ENCODE data around the gene PCMT1. TPM values are rescaled to one million over a fixed set of nuclear protein-coding genes. Genes with fewer than 3 reads are reported as not detected.
"Not testable (repeated sequence)": the region's sequence is repeated elsewhere in the genome, so short reads cannot be mapped to it uniquely, and the experiment has no call there.

Gene PCMT1
- total and polyA plus RNA-seq, 2 of the 13 experiments (the other 11 are each of a cell fraction or from before 2014, with no cell fraction given) = 112 to 169 TPM

- BruUV-seq (replicated peaks); CTCF ChIA-PET (ENCODE audit: low intra/inter-chr PET ratio, low total read pairs): not testable (repeated sequence)
These were observed 2.4 kb downstream of the PCMT1 start for GRCh38 chr6:149751920-149752319.

GRCh38 chr6:149752600-149753373 is 3.2 kb downstream of the PCMT1 start:
- H3K4me1 ChIP-seq (ENCODE audit: insufficient read depth, low read length) = peaks cover 60% of the 10 kb centered on the region
- no peak overlapping the region for H3K27ac ChIP-seq (ENCODE audit: extremely low read length, insufficient read depth, low read length)
- BruUV-seq (replicated peaks) = no TSS peak
- 92% methylated on average over 4 of the region's 4 CpGs for WGBS (ENCODE audit: low lambda C conversion rate)
- peaks cover 2 to 10% of the 10 kb centered on the region in 2 experiments; a peak in 1 of 5 replicates for H3K36me3 ChIP-seq (replicated peaks in 1 of 2; ENCODE audit: control insufficient read depth in 1 of 2, insufficient read depth in 2 of 2, low read length in 2 of 2)
- H3K4me2 ChIP-seq (ENCODE audit: low read depth, low read length) = peak overlapping the region; percentile 35
- in situ Hi-C loops (cut with HindIII; ENCODE audit: extremely low pct_ligation_motif_present, low pct_unique_long_range_greater_than_20kb) (no loop called here), intact Hi-C loops (cut with micrococcal nuclease; ENCODE audit: unreplicated experiment) (no loop called here)
- no peaks in the 10 kb centered on the region for H3K9me3 ChIP-seq (ENCODE audit: low read length)
- DNase-seq (ENCODE audit: low spot score) (no peak), FAIRE-seq (no peak), ATAC-seq (no peak)
- no peaks in the 10 kb centered on the region; a peak in 1 of 5 replicates for H3K27me3 ChIP-seq (ENCODE audit: control insufficient read depth in 1 of 2, insufficient read depth in 2 of 2, low read length in 2 of 2)
- peaks cover 81% of the 10 kb centered on the region for H3K79me2 ChIP-seq (ENCODE audit: insufficient read depth, low read length)
- ChIA-PET POLR2A (interaction anchor here (1.9 kb wide), 1 partner anchor 35 kb away, joined by 8 read pairs; the partner anchor contains the start of gene LATS1), CTCF (ENCODE audit: low intra/inter-chr PET ratio, low total read pairs) (no interaction called here)
- peaks cover 33% of the 10 kb centered on the region for H4K20me1 ChIP-seq (ENCODE audit: insufficient read depth, low read length)
- no peak overlapping the region for H2AFZ ChIP-seq (ENCODE audit: low read length)
- no peak overlapping the region for H3K4me3 ChIP-seq (replicated peaks in 1 of 3; ENCODE audit: insufficient read depth in 1 of 3, low read depth in 2 of 3, low read length in 3 of 3)
- H3K9ac ChIP-seq (ENCODE audit: insufficient read depth, low read depth, low read length) = no peak overlapping the region
- no peak for TF ChIP-seq JUND (CRISPR knock-in tag; IDR thresholded peaks at IDR 0.05)
- TF ChIP-seq SNAPC4 (CRISPR knock-in tag; IDR thresholded peaks at IDR 0.05) = no peak
- TF ChIP-seq, protein P1, sequence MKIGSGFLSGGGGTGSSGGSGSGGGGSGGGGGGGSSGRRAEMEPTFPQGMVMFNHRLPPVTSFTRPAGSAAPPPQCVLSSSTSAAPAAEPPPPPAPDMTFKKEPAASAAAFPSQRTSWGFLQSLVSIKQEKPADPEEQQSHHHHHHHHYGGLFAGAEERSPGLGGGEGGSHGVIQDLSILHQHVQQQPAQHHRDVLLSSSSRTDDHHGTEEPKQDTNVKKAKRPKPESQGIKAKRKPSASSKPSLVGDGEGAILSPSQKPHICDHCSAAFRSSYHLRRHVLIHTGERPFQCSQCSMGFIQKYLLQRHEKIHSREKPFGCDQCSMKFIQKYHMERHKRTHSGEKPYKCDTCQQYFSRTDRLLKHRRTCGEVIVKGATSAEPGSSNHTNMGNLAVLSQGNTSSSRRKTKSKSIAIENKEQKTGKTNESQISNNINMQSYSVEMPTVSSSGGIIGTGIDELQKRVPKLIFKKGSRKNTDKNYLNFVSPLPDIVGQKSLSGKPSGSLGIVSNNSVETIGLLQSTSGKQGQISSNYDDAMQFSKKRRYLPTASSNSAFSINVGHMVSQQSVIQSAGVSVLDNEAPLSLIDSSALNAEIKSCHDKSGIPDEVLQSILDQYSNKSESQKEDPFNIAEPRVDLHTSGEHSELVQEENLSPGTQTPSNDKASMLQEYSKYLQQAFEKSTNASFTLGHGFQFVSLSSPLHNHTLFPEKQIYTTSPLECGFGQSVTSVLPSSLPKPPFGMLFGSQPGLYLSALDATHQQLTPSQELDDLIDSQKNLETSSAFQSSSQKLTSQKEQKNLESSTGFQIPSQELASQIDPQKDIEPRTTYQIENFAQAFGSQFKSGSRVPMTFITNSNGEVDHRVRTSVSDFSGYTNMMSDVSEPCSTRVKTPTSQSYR (CRISPR knock-in tag; IDR thresholded peaks at IDR 0.05; ENCODE audit: borderline replicate concordance) = no peak
- TF ChIP-seq PAX8 (CRISPR knock-in tag; IDR thresholded peaks at IDR 0.05; ENCODE audit: borderline replicate concordance) = no peak
- TF ChIP-seq CC2D1A (CRISPR knock-in tag; IDR thresholded peaks at IDR 0.05) = 0 out of 2 replicates have a peak, but pooled peaks have one; percentile 31

More at GRCh38 chr6:149751920-149752319, 2.4 kb downstream of the PCMT1 start:
- DNase-seq (ENCODE audit: low spot score); FAIRE-seq; in situ Hi-C loops (cut with HindIII; ENCODE audit: extremely low pct_ligation_motif_present, low pct_unique_long_range_greater_than_20kb); H3K9me3 ChIP-seq (ENCODE audit: low read length); H3K9ac ChIP-seq (ENCODE audit: insufficient read depth, low read depth, low read length); intact Hi-C loops (cut with micrococcal nuclease; ENCODE audit: unreplicated experiment); H2AFZ ChIP-seq (ENCODE audit: low read length); H3K27ac ChIP-seq (ENCODE audit: extremely low read length, insufficient read depth, low read length); H3K27me3 ChIP-seq (ENCODE audit: control insufficient read depth in 1 of 2, insufficient read depth in 2 of 2, low read length in 2 of 2); H3K36me3 ChIP-seq (replicated peaks in 1 of 2; ENCODE audit: control insufficient read depth in 1 of 2, insufficient read depth in 2 of 2, low read length in 2 of 2); ATAC-seq: not testable (repeated sequence)
- Histone ChIP-seq H3K79me2 (ENCODE audit: insufficient read depth, low read length) (peaks cover 73% of the 10 kb centered on the region), H4K20me1 (ENCODE audit: insufficient read depth, low read length) (peaks cover 33% of the 10 kb centered on the region), H3K4me3 (replicated peaks in 1 of 3; ENCODE audit: insufficient read depth in 1 of 3, low read depth in 2 of 3, low read length in 3 of 3) (peak overlapping the region in 1 of 3 experiments; percentile 96; a peak in 2 of 6 replicates), H3K4me1 (ENCODE audit: insufficient read depth, low read length) (peaks cover 64% of the 10 kb centered on the region), H3K4me2 (ENCODE audit: low read depth, low read length) (peak overlapping the region; percentile 96; the same call in 1 of the 2 replicates)
- POLR2A ChIA-PET = interaction anchor here (1.9 to 7.6 kb wide), 2 partner anchors 34 to 35 kb away, joined by 8 to 77 read pairs; partner anchors contain the start of gene LATS1
- 95% methylated on average over 5 of the region's 5 CpGs for WGBS (ENCODE audit: low lambda C conversion rate)
- peak; percentile 85 for TF ChIP-seq ZNF121 (CRISPR knock-in tag; IDR thresholded peaks at IDR 0.05)
